CD4-positive, alpha-beta T cell (primary cell): ENCODE measurements around the gene KRTAP4-8. TPM values are rescaled to one million over a fixed set of nuclear protein-coding genes. Genes with fewer than 3 reads are reported as not detected.
"Not testable (repeated sequence)": the region's sequence is repeated elsewhere in the genome, so short reads cannot be mapped to it uniquely, and the experiment has no call there.

Experiments used
- ATAC-seq: fragments of 200-7000 bp; cut with Tn5 transposase; one replicate; pipeline ENCODE4 v1.10.0; 2022; ENCODE audit warnings: mild to moderate bottlenecking; ENCODE audit not compliant: poor library complexity
- CTCF ChIA-PET: fragments of 350-600 bp; sonication (Branson Sonifier 250); formaldehyde crosslinking; loops from one replicate; lab custom pipeline; 2021; ENCODE audit warnings: antibody characterized with exemption, inconsistent platforms; lab: Charles Lee
- POLR2A ChIA-PET: fragments of 350-600 bp; sonication (Branson Sonifier 250); formaldehyde crosslinking; loops from one replicate; lab custom pipeline; 2021; ENCODE audit warnings: antibody characterized with exemption, inconsistent platforms; lab: Charles Lee
- DNase-seq, 14 experiments: peaks; one replicate each; pipeline ENCODE4 v3.0.0-alpha.2; 2013 to 2020; ENCODE audit warnings: mixed read lengths in 2 of 14
- H3K27ac ChIP-seq, 2 donors: one replicate each; pipeline versions ENCODE4 v1.5.1 to v1.7.0; 2013; ENCODE audit warnings: low read length in 2 of 2, low read depth in 1 of 2, mild to moderate bottlenecking in 1 of 2
- H3K27me3 ChIP-seq, 2 experiments: 1 replicate in 1 of 2; 2 replicates in 1 of 2; pipeline versions ENCODE4 v1.6.1 to v1.7.0; 2013; ENCODE audit warnings: low read length in 2 of 2, control low read depth in 1 of 2, mild to moderate bottlenecking in 1 of 2, moderate library complexity in 1 of 2; ENCODE audit not compliant: insufficient read depth in 2 of 2, control insufficient read depth in 1 of 2
- H3K36me3 ChIP-seq: one replicate; pipeline ENCODE4 v1.6.1; 2013; ENCODE audit warnings: low read length, control low read depth; ENCODE audit not compliant: insufficient read depth
- H3K4me1 ChIP-seq: one replicate; pipeline ENCODE4 v1.6.1; 2013; ENCODE audit warnings: low read length, control low read depth; ENCODE audit not compliant: insufficient read depth
- H3K4me3 ChIP-seq: one replicate; pipeline ENCODE4 v1.5.1; 2013; ENCODE audit warnings: mild to moderate bottlenecking, low read length, moderate library complexity
- H3K9me3 ChIP-seq, 2 experiments: 1 replicate in 1 of 2; 2 replicates in 1 of 2; pipeline versions ENCODE4 v1.6.1 to v1.7.0; 2013; ENCODE audit warnings: low read length in 2 of 2, mild to moderate bottlenecking in 2 of 2, control low read depth in 1 of 2, moderate library complexity in 1 of 2; ENCODE audit not compliant: control insufficient read depth in 1 of 2, insufficient read depth in 1 of 2
- H3K27ac Mint-ChIP-seq: one replicate; pipeline ENCODE4 v1.8.0; 2020; ENCODE audit warnings: mixed read lengths
- H3K27me3 Mint-ChIP-seq: one replicate; pipeline ENCODE4 v1.8.0; 2021; ENCODE audit warnings: mixed read lengths
- H3K36me3 Mint-ChIP-seq: one replicate; pipeline ENCODE4 v1.8.0; 2021; ENCODE audit warnings: low read depth, mixed read lengths
- H3K4me1 Mint-ChIP-seq: one replicate; pipeline ENCODE4 v1.8.0; 2021; ENCODE audit warnings: low read depth, mixed read lengths
- H3K4me3 Mint-ChIP-seq: one replicate; pipeline ENCODE4 v1.8.0; 2020; ENCODE audit warnings: mild to moderate bottlenecking, mixed read lengths
- H3K9me3 Mint-ChIP-seq: one replicate; pipeline ENCODE4 v1.8.0; 2020; ENCODE audit warnings: mixed read lengths
- CTCF ChIP-seq: fragments of 200-600 bp; IDR thresholded peaks from one replicate; pipeline ENCODE4 v1.8.0; 2022; ENCODE audit warnings: antibody characterized with exemption, mild to moderate bottlenecking
- intact Hi-C, 2 experiments: fragments of 100-400 bp; cut with DNase I in 1 of 2; cut with micrococcal nuclease in 1 of 2; formaldehyde crosslinking; loops; one replicate each; pipeline versions ENCODE4 v1.15.1 to v1.9.0; 2023 to 2025; cut with DNase I, micrococcal nuclease
- total RNA-seq, 174 experiments: library from RNA in 2 of 174; stranded (reverse) in 2 of 174; gene quantifications; one replicate each; pipeline ENCODE4 v1.2.3 and lab custom pipeline; 2021 to 2026

KRTAP4-8 gene
- total RNA-seq, 2 experiments from 2014 or later = not detected

- DNase-seq (no peak), ATAC-seq (no peak)
- H3K4me3 Mint-ChIP-seq = no peak within 1 kb of the TSS
- intact Hi-C loops = loop anchor here in 1 of 2 experiments (5.0 kb wide), 1 partner anchor 221 kb away; no protein-coding TSS in a partner anchor
- no peak for TF ChIP-seq CTCF
- Histone ChIP-seq H3K36me3 (no peaks in the 10 kb centered on the region), H3K27me3 (peaks cover 0 to 2% of the 10 kb centered on the region in 2 experiments), H3K9me3 (no peaks in the 10 kb centered on the region), H3K27ac (no peak within 1 kb of the TSS), H3K4me1 (peaks cover 3% of the 10 kb centered on the region), H3K4me3 (no peak within 1 kb of the TSS)
- no peaks in the 10 kb centered on the region for H3K36me3 Mint-ChIP-seq
- H3K9me3 Mint-ChIP-seq = no peaks in the 10 kb centered on the region
- ChIA-PET POLR2A (no interaction called here), CTCF (no interaction called here)
- H3K4me1 Mint-ChIP-seq = peaks cover 17% of the 10 kb centered on the region
- no peak within 1 kb of the TSS for H3K27ac Mint-ChIP-seq
- peaks cover 11% of the 10 kb centered on the region for H3K27me3 Mint-ChIP-seq
These were observed 3.8 kb upstream of the KRTAP4-8 start, which contains the start of gene KRTAP4-16 for GRCh38 chr17:41101586-41102259. KRTAP4-16 (minus strand) TSS chr17:41102209; CDS start chr17:41102209, 0 bp downstream.

GRCh38 chr17:41099682-41100480 lies 1.9 kb upstream of the KRTAP4-8 start:
- peaks cover 17% of the 10 kb centered on the region for H3K4me1 Mint-ChIP-seq
- H3K9me3 Mint-ChIP-seq, POLR2A ChIA-PET, H3K36me3 Mint-ChIP-seq, H3K27me3 Mint-ChIP-seq, CTCF ChIA-PET, H3K36me3 ChIP-seq, DNase-seq, H3K27ac ChIP-seq, H3K9me3 ChIP-seq, H3K4me1 ChIP-seq, H3K4me3 ChIP-seq, H3K27me3 ChIP-seq, H3K4me3 Mint-ChIP-seq, H3K27ac Mint-ChIP-seq: not testable (repeated sequence)
- TF ChIP-seq CTCF = peak; percentile 19
- intact Hi-C loops = loop anchor here in 1 of 2 experiments (5.0 kb wide), 2 partner anchors 37 to 222 kb away; no protein-coding TSS in a partner anchor
- peak; percentile 64 for ATAC-seq

GRCh38 chr17:41098481-41098880 lies 539 bp upstream of the KRTAP4-8 start:
- Histone ChIP-seq H3K9me3 (no peaks in the 10 kb centered on the region), H3K4me1 (peaks cover 3% of the 10 kb centered on the region), H3K36me3 (no peaks in the 10 kb centered on the region), H3K27me3 (peaks cover 0 to 2% of the 10 kb centered on the region in 2 experiments), H3K4me3 (no peak overlapping the region), H3K27ac (no peak overlapping the region)
- no peaks in the 10 kb centered on the region for H3K9me3 Mint-ChIP-seq
- H3K27ac Mint-ChIP-seq = no peak overlapping the region
- no peaks in the 10 kb centered on the region for H3K36me3 Mint-ChIP-seq
- ATAC-seq (no peak), DNase-seq (no peak)
- no peak overlapping the region for H3K4me3 Mint-ChIP-seq
- CTCF ChIA-PET = no interaction called here
- intact Hi-C loops = loop anchor here in 1 of 2 experiments (5.0 kb wide), 1 partner anchor 39 kb away; no protein-coding TSS in a partner anchor
- TF ChIP-seq CTCF = no peak
- peaks cover 10% of the 10 kb centered on the region for H3K27me3 Mint-ChIP-seq
- POLR2A ChIA-PET = no interaction called here
- peaks cover 17% of the 10 kb centered on the region for H3K4me1 Mint-ChIP-seq
